H1 (cell line): ENCODE measurements around the gene EGFL6. TPM values are rescaled to one million over a fixed set of nuclear protein-coding genes. Genes with fewer than 3 reads are reported as not detected.

Experiments
- microRNA-seq, 2 experiments: library from miRNA; unstranded; fragments of <30 nt; microRNA quantifications; one replicate each; pipeline versions ENCODE4 to v1.2.0, GENCODE V29; 2016 to 2020; ENCODE audit warnings: borderline microRNAs expressed in 2 of 2, borderline number of aligned reads in 2 of 2, borderline replicate concordance in 1 of 2
- polyA plus RNA-seq, 7 experiments: library from polyadenylated mRNA; depleted of rRNA in 3 of 7; stranded (reverse) in 5 of 7; unstranded in 2 of 7; fragments of >200 nt in 5 of 7; fragments of 200-250 nt in 2 of 7; gene quantifications; 1 replicate in 5 of 7; 2 replicates in 1 of 7; 4 replicates in 1 of 7; pipeline versions ENCODE4 v1.2.1 to v1.2.3, GENCODE V29; 2011 to 2013; ENCODE audit warnings: missing spikeins in 2 of 7, mixed read lengths in 2 of 7
- total RNA-seq: library from RNA; stranded (reverse); fragmentation: NEBNext Ultra II Directional; extraction: Animal tissue kit (Norgen Biotek cat#: 25700); gene quantifications from 2 replicates; pipeline ENCODE4 v1.2.1, GENCODE V29; 2021

Gene EGFL6
- total and polyA plus RNA-seq, 2 of the 8 experiments (the other 6 are each of a cell fraction or from before 2014, with no cell fraction given) = 0.93 to 1.1 TPM

Small RNA genes lying within 50 kb of the gene (microRNA-seq; reads per million reads assigned to microRNA genes)
- 0 reads per million in 2 experiments for gene MIR6086

Other genes starting within 250 kb of the EGFL6 start
- gene ATXN3L, start 249.5 kb upstream of the EGFL6 start, total RNA-seq = not detected in 2 replicates
- not detected in 2 replicates for gene ATXN3L, start 249.5 kb upstream of the EGFL6 start, polyA plus RNA-seq (2011; rRNA removed)
- gene TCEANC, start 83.5 kb downstream of the EGFL6 start, total RNA-seq = 2.0 and 3.2 TPM in 2 replicates
- gene TCEANC, start 83.5 kb downstream of the EGFL6 start, polyA plus RNA-seq (2011; rRNA removed) = 0.47 and 0.88 TPM in 2 replicates
- gene RAB9A, start 119.5 kb downstream of the EGFL6 start, total RNA-seq = 29.4 and 34.0 TPM in 2 replicates
- gene RAB9A, start 119.5 kb downstream of the EGFL6 start, polyA plus RNA-seq (2011; rRNA removed) = 12.4 and 21.8 TPM in 2 replicates
- gene TRAPPC2, start 165.0 kb downstream of the EGFL6 start, total RNA-seq = 10.8 and 11.6 TPM in 2 replicates
- gene TRAPPC2, start 165.0 kb downstream of the EGFL6 start, polyA plus RNA-seq (2011; rRNA removed) = 5.8 and 6.7 TPM in 2 replicates
- gene OFD1, start 165.1 kb downstream of the EGFL6 start, total RNA-seq = 21.4 and 23.4 TPM in 2 replicates
- 8.0 and 9.0 TPM in 2 replicates for gene OFD1, start 165.1 kb downstream of the EGFL6 start, polyA plus RNA-seq (2011; rRNA removed)
- gene GPM6B, start 247.5 kb downstream of the EGFL6 start, total RNA-seq = 123 and 132 TPM in 2 replicates
- 175 and 179 TPM in 2 replicates for gene GPM6B, start 247.5 kb downstream of the EGFL6 start, polyA plus RNA-seq (2011; rRNA removed)